WTC11 (cell line): ENCODE data around the gene GNG2. TPM values are rescaled to one million over a fixed set of nuclear protein-coding genes. Genes with fewer than 3 reads are reported as not detected.

Source experiments
- ATAC-seq: fragments of 200-7000 bp; cut with Tn5 transposase; 2 replicates; pipeline ENCODE4 v1.10.0; 2021; ENCODE audit warnings: mild to moderate bottlenecking, moderate library complexity
- CTCF ChIA-PET: fragments of 300-600 bp; sonication (Branson Sonifier 250); formaldehyde crosslinking; loops from one replicate; lab custom pipeline; 2021; ENCODE audit warnings: antibody characterized with exemption; lab: Charles Lee
- POLR2A ChIA-PET: fragments of 350-600 bp; sonication (Branson Sonifier 250); formaldehyde crosslinking; loops from one replicate; lab custom pipeline; 2021; ENCODE audit warnings: antibody characterized with exemption; lab: Charles Lee
- DNase-seq: peaks from one replicate; pipeline ENCODE4 v3.0.0; 2021; ENCODE audit warnings: low spot score
- H3K27ac Mint-ChIP-seq: 2 replicates; pipeline ENCODE4 v1.8.0; 2021; ENCODE audit warnings: mixed read lengths
- H3K27me3 Mint-ChIP-seq: 2 replicates; pipeline ENCODE4 v1.8.0; 2021; ENCODE audit warnings: low read depth, mild to moderate bottlenecking, moderate library complexity, mixed read lengths
- H3K36me3 Mint-ChIP-seq: 2 replicates; pipeline ENCODE4 v1.8.0; 2021; ENCODE audit warnings: mixed read lengths
- H3K4me1 Mint-ChIP-seq: 2 replicates; pipeline ENCODE4 v1.8.0; 2022; ENCODE audit warnings: mixed read lengths
- H3K4me3 Mint-ChIP-seq: 2 replicates; pipeline ENCODE4 v1.8.0; 2021; ENCODE audit warnings: mild to moderate bottlenecking, moderate library complexity, mixed read lengths
- H3K9me3 Mint-ChIP-seq: 2 replicates; pipeline ENCODE4 v1.8.0; 2021; ENCODE audit warnings: mixed read lengths
- CREB1 ChIP-seq: sonication (generic); formaldehyde crosslinking; IDR thresholded peaks from 2 replicates; pipeline ENCODE4 v1.8.0; 2023; ENCODE audit warnings: mild to moderate bottlenecking, missing genetic modification reagents
- FOXP1 ChIP-seq: sonication (generic); formaldehyde crosslinking; IDR thresholded peaks from 2 replicates; pipeline ENCODE4 v1.8.0; 2022; ENCODE audit warnings: missing genetic modification reagents, mild to moderate bottlenecking, moderate library complexity, borderline replicate concordance
- GRHL2 ChIP-seq: fragments of 250-450 bp; sonication (Bioruptor Pico); IDR thresholded peaks from 2 replicates; pipeline ENCODE4 v1.8.0; 2022; ENCODE audit warnings: mild to moderate bottlenecking, moderate library complexity; ENCODE audit not compliant: insufficient replicate concordance, severe bottlenecking
- IRF2 ChIP-seq: sonication (generic); formaldehyde crosslinking; IDR thresholded peaks from 2 replicates; pipeline ENCODE4 v1.8.0; 2022; ENCODE audit warnings: low read depth, missing genetic modification reagents, borderline replicate concordance
- JUN ChIP-seq: sonication (generic); formaldehyde crosslinking; IDR thresholded peaks from 2 replicates; pipeline ENCODE4 v1.8.0; 2023; ENCODE audit warnings: mild to moderate bottlenecking, missing genetic modification reagents
- NFATC4 ChIP-seq: fragments of 250-450 bp; sonication (Bioruptor Pico); IDR thresholded peaks from 2 replicates; pipeline ENCODE4 v1.9.0; 2021; ENCODE audit warnings: mild to moderate bottlenecking
- SMAD3 ChIP-seq: sonication (generic); formaldehyde crosslinking; IDR thresholded peaks from 2 replicates; pipeline ENCODE4 v1.8.0; 2022; ENCODE audit warnings: missing genetic modification reagents, mild to moderate bottlenecking, borderline replicate concordance
- SMAD4 ChIP-seq: sonication (generic); formaldehyde crosslinking; IDR thresholded peaks from 2 replicates; pipeline ENCODE4 v1.8.0; 2022; ENCODE audit warnings: mild to moderate bottlenecking, missing genetic modification reagents
- SP1 ChIP-seq: sonication (generic); formaldehyde crosslinking; conservative IDR thresholded peaks from 2 replicates; pipeline ENCODE4 v1.8.1; 2022; ENCODE audit warnings: missing genetic modification reagents
- ZNF138 ChIP-seq: sonication (generic); formaldehyde crosslinking; conservative IDR thresholded peaks from 2 replicates; pipeline ENCODE4 v1.8.1; 2022; ENCODE audit warnings: mild to moderate bottlenecking, moderate library complexity, missing genetic modification reagents
- ZNF263 ChIP-seq: sonication (generic); formaldehyde crosslinking; IDR thresholded peaks from 2 replicates; pipeline ENCODE4 v1.8.1; 2022; ENCODE audit warnings: low read depth, mild to moderate bottlenecking, moderate library complexity, missing genetic modification reagents
- total RNA-seq: library from RNA; stranded (reverse); gene quantifications from 3 replicates; pipeline ENCODE4 v1.2.3, GENCODE V29; 2021
- TF ChIP-seq, protein P1 (sequence below): sonication (generic); formaldehyde crosslinking; IDR thresholded peaks from 2 replicates; pipeline ENCODE4 v1.8.0; 2022; ENCODE audit warnings: mild to moderate bottlenecking, missing genetic modification reagents
- TF ChIP-seq, protein P2 (sequence below): fragments of 250-450 bp; sonication (Bioruptor Pico); IDR thresholded peaks from 2 replicates; pipeline ENCODE4 v1.9.0; 2021; ENCODE audit warnings: moderate library complexity, mild to moderate bottlenecking, inconsistent platforms, borderline replicate concordance
- TF ChIP-seq, protein P3 (sequence below): sonication (generic); formaldehyde crosslinking; IDR thresholded peaks from 2 replicates; pipeline ENCODE4 v1.8.0; 2022; ENCODE audit warnings: mild to moderate bottlenecking, missing genetic modification reagents
- TF ChIP-seq, protein P4 (sequence below): sonication (generic); formaldehyde crosslinking; IDR thresholded peaks from 2 replicates; pipeline ENCODE4 v1.8.1; 2022; ENCODE audit warnings: mild to moderate bottlenecking, moderate library complexity, missing genetic modification reagents
- TF ChIP-seq, protein P5 (sequence below): sonication (generic); formaldehyde crosslinking; IDR thresholded peaks from 2 replicates; pipeline ENCODE4 v1.8.0; 2022; ENCODE audit warnings: missing genetic modification reagents
- TF ChIP-seq, protein P6 (sequence below): sonication (generic); formaldehyde crosslinking; conservative IDR thresholded peaks from 2 replicates; pipeline ENCODE4 v1.8.1; 2023; ENCODE audit warnings: mild to moderate bottlenecking, low read depth, missing genetic modification reagents, moderate library complexity
- TF ChIP-seq, protein P7 (sequence below): sonication (generic); formaldehyde crosslinking; IDR thresholded peaks from 2 replicates; pipeline ENCODE4 v1.8.1; 2022; ENCODE audit warnings: low read depth, missing genetic modification reagents, borderline replicate concordance

Gene GNG2
- total RNA-seq, 1 experiment from 2014 or later: 10.7 TPM

DNA sequence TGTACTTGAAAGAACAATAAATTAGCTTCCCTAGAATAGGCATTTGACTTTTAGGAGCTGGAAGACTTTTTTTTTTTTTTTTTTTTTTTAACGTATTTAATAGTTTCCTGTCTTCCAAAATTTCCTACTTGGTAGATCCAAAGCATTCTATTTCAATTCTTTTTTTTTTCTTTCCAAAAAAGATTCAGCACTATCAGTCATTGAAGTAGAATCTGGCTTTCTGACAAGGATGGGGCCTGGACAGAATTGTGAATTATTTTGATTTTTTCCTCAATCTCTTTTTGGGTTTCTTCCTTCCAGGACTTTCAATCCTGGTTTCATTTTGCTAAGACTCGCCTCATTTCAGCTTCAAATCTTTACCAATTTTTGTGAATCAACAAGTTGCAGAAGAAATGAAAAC lies 21.2 kb downstream of the GNG2 start (continued):
- TF ChIP-seq, protein P1, sequence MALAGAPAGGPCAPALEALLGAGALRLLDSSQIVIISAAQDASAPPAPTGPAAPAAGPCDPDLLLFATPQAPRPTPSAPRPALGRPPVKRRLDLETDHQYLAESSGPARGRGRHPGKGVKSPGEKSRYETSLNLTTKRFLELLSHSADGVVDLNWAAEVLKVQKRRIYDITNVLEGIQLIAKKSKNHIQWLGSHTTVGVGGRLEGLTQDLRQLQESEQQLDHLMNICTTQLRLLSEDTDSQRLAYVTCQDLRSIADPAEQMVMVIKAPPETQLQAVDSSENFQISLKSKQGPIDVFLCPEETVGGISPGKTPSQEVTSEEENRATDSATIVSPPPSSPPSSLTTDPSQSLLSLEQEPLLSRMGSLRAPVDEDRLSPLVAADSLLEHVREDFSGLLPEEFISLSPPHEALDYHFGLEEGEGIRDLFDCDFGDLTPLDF: no peak
- TF ChIP-seq SMAD4 (CRISPR knock-in tag) (no peak), CREB1 (CRISPR knock-in tag) (no peak)
- TF ChIP-seq, protein P2, sequence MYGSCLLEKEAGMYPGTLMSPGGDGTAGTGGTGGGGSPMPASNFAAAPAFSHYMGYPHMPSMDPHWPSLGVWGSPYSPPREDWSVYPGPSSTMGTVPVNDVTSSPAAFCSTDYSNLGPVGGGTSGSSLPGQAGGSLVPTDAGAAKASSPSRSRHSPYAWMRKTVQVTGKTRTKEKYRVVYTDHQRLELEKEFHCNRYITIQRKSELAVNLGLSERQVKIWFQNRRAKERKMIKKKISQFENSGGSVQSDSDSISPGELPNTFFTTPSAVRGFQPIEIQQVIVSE (CRISPR knock-in tag): no peak

DNA sequence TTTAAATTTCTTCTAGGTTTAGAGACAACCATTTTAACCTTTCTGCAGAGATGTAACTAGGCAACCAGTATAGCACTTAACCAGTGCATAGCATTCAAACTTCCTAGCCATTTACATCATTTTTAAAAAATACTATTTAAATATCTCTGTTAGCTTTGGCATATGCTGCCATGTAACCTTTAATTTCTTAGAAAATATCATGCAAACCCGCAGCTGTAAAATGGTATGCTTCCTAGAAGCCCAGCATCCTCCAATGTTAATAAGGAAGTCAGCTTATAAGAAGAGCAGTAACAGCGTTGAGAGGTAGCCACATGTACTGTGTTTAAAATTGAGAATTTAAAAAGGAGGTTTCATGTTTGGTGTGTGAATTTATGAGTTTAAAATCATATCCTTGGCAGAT lies 22.8 kb downstream of the GNG2 start:
- ATAC-seq (no peak), DNase-seq (no peak)
- POLR2A ChIA-PET: no interaction called here
- Mint-ChIP-seq H3K4me1 (peaks cover 2% of the 10 kb centered on the region; the same call in 1 of the 2 replicates), H3K4me3 (no peak overlapping the region), H3K9me3 (no peaks in the 10 kb centered on the region)
- TF ChIP-seq FOXP1 (CRISPR knock-in tag) (no peak), IRF2 (CRISPR knock-in tag) (no peak), ZNF138 (CRISPR knock-in tag) (no peak), NFATC4 (no peak), JUN (no peak), SP1 (CRISPR knock-in tag) (no peak), GRHL2 (no peak), SMAD3 (CRISPR knock-in tag) (no peak), ZNF263 (CRISPR knock-in tag) (no peak)
- TF ChIP-seq, protein P3, sequence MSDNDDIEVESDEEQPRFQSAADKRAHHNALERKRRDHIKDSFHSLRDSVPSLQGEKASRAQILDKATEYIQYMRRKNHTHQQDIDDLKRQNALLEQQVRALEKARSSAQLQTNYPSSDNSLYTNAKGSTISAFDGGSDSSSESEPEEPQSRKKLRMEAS (CRISPR knock-in tag): no peak
- TF ChIP-seq, protein P4, sequence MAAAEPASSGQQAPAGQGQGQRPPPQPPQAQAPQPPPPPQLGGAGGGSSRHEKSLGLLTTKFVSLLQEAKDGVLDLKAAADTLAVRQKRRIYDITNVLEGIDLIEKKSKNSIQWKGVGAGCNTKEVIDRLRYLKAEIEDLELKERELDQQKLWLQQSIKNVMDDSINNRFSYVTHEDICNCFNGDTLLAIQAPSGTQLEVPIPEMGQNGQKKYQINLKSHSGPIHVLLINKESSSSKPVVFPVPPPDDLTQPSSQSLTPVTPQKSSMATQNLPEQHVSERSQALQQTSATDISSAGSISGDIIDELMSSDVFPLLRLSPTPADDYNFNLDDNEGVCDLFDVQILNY (CRISPR knock-in tag): no peak
- TF ChIP-seq, protein P5, sequence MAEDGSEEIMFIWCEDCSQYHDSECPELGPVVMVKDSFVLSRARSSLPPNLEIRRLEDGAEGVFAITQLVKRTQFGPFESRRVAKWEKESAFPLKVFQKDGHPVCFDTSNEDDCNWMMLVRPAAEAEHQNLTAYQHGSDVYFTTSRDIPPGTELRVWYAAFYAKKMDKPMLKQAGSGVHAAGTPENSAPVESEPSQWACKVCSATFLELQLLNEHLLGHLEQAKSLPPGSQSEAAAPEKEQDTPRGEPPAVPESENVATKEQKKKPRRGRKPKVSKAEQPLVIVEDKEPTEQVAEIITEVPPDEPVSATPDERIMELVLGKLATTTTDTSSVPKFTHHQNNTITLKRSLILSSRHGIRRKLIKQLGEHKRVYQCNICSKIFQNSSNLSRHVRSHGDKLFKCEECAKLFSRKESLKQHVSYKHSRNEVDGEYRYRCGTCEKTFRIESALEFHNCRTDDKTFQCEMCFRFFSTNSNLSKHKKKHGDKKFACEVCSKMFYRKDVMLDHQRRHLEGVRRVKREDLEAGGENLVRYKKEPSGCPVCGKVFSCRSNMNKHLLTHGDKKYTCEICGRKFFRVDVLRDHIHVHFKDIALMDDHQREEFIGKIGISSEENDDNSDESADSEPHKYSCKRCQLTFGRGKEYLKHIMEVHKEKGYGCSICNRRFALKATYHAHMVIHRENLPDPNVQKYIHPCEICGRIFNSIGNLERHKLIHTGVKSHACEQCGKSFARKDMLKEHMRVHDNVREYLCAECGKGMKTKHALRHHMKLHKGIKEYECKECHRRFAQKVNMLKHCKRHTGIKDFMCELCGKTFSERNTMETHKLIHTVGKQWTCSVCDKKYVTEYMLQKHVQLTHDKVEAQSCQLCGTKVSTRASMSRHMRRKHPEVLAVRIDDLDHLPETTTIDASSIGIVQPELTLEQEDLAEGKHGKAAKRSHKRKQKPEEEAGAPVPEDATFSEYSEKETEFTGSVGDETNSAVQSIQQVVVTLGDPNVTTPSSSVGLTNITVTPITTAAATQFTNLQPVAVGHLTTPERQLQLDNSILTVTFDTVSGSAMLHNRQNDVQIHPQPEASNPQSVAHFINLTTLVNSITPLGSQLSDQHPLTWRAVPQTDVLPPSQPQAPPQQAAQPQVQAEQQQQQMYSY (CRISPR knock-in tag): no peak
- TF ChIP-seq, protein P6, sequence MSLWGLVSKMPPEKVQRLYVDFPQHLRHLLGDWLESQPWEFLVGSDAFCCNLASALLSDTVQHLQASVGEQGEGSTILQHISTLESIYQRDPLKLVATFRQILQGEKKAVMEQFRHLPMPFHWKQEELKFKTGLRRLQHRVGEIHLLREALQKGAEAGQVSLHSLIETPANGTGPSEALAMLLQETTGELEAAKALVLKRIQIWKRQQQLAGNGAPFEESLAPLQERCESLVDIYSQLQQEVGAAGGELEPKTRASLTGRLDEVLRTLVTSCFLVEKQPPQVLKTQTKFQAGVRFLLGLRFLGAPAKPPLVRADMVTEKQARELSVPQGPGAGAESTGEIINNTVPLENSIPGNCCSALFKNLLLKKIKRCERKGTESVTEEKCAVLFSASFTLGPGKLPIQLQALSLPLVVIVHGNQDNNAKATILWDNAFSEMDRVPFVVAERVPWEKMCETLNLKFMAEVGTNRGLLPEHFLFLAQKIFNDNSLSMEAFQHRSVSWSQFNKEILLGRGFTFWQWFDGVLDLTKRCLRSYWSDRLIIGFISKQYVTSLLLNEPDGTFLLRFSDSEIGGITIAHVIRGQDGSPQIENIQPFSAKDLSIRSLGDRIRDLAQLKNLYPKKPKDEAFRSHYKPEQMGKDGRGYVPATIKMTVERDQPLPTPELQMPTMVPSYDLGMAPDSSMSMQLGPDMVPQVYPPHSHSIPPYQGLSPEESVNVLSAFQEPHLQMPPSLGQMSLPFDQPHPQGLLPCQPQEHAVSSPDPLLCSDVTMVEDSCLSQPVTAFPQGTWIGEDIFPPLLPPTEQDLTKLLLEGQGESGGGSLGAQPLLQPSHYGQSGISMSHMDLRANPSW (CRISPR knock-in tag): no peak
- TF ChIP-seq, protein P7, sequence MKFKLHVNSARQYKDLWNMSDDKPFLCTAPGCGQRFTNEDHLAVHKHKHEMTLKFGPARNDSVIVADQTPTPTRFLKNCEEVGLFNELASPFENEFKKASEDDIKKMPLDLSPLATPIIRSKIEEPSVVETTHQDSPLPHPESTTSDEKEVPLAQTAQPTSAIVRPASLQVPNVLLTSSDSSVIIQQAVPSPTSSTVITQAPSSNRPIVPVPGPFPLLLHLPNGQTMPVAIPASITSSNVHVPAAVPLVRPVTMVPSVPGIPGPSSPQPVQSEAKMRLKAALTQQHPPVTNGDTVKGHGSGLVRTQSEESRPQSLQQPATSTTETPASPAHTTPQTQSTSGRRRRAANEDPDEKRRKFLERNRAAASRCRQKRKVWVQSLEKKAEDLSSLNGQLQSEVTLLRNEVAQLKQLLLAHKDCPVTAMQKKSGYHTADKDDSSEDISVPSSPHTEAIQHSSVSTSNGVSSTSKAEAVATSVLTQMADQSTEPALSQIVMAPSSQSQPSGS: no peak
- TF ChIP-seq, all 79 proteins: peak for 0
- CTCF ChIA-PET: no interaction called here
- H3K27ac Mint-ChIP-seq: no peak overlapping the region
- H3K36me3 Mint-ChIP-seq: no peaks in the 10 kb centered on the region
- H3K27me3 Mint-ChIP-seq: no peaks in the 10 kb centered on the region
